Measurements from ENCODE around the gene CA7.

DNA sequence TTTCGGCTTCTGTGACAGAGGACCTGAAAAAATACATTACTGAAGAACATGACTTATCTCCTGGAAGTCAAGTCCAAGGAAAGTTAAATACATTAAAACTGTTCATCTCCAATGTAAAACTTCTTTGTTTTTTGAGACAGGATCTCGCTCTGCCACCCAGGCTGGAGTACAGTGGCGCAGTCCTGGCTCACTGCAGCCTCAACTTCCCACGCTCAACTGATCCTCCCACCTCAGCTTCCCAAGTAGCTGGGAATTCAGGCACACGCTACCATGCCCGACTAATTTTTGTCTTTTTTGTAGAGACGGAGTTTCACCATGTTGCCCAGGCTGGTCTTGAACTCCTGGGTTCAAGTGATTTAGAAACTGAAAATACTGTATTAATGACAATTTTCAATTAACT lies 33.2 kb upstream of the CA7 start:
- TF ChIP-seq POLR2A (IDR thresholded peaks at IDR 0.05) (no peak), CTCF (IDR thresholded peaks at IDR 0.05 in 4 of 5, conservative IDR thresholded peaks at IDR 0.05 in 1 of 5) (no peak)

Data from gastrocnemius medialis (tissue), 4 donors.